Endothelial cell of umbilical vein (primary cell): ENCODE data around the gene ZNF709. TPM values are rescaled to one million over a fixed set of nuclear protein-coding genes. Genes with fewer than 3 reads are reported as not detected.

ENCODE experiments used
- BruUV-seq: library from RNA; stranded (reverse); fragments of 400-500 nt; replicated peaks from 2 replicates; lab custom pipeline; 2021; lab: Mats Ljungman, UMichigan
- CTCF ChIA-PET: fragments of 300-600, 350-600 bp; sonication (Branson Sonifier 250); formaldehyde crosslinking; loops from one replicate; lab custom pipeline; 2021; ENCODE audit warnings: antibody characterized with exemption, inconsistent platforms; lab: Charles Lee
- POLR2A ChIA-PET: fragments of 300-600, 350-600 bp; sonication (Branson Sonifier 250); formaldehyde crosslinking; loops from one replicate; lab custom pipeline; 2021; ENCODE audit warnings: antibody characterized with exemption, inconsistent platforms; lab: Charles Lee
- DNase-seq: peaks from one replicate; pipeline ENCODE4 v3.0.0-alpha.2; 2011; ENCODE audit warnings: low read depth, low spot score
- FAIRE-seq: peaks from 2 replicates; lab custom pipeline; 2011; peaks lifted over from hg19 to GRCh38; lab: Jason Lieb, UNC
- H2AFZ ChIP-seq: 2 replicates; pipeline ENCODE4 v1.6.0; 2012; ENCODE audit warnings: low read depth, low read length, control low read depth, inconsistent platforms
- H3K27ac ChIP-seq: 2 replicates; pipeline ENCODE4 v1.5.1; 2011; ENCODE audit warnings: low read depth, mild to moderate bottlenecking, control low read depth, low read length, moderate library complexity; ENCODE audit not compliant: insufficient read depth
- H3K27me3 ChIP-seq, 2 experiments: 2 replicates each; pipeline versions ENCODE4 v1.6.0 to v1.6.1; 2011; ENCODE audit warnings: low read length in 2 of 2, mixed read lengths in 1 of 2; ENCODE audit not compliant: control insufficient read depth in 2 of 2, insufficient read depth in 2 of 2
- H3K36me3 ChIP-seq, 2 experiments: 2 replicates in 1 of 2; 3 replicates in 1 of 2; pipeline ENCODE4 v1.5.1; 2011; ENCODE audit warnings: low read length in 2 of 2, mild to moderate bottlenecking in 1 of 2, moderate library complexity in 1 of 2; ENCODE audit not compliant: control insufficient read depth in 2 of 2, insufficient read depth in 2 of 2; ENCODE audit errors: extremely low read depth in 1 of 2
- H3K4me1 ChIP-seq: 3 replicates; pipeline ENCODE4 v1.5.1; 2011; ENCODE audit warnings: mild to moderate bottlenecking, low read length; ENCODE audit not compliant: control insufficient read depth, insufficient read depth; ENCODE audit errors: extremely low read depth
- H3K4me2 ChIP-seq: 2 replicates; pipeline ENCODE4 v1.6.1; 2011; ENCODE audit warnings: low read length, control low read depth, mixed read lengths; ENCODE audit not compliant: insufficient read depth
- H3K4me3 ChIP-seq, 3 experiments: fragments of 200-600 bp in 1 of 3; sonication (generic), shearing (Covaris generic) in 1 of 3; replicated peaks in 1 of 3; 2 replicates each; pipeline ENCODE4 v1.5.1; 2011 to 2016; ENCODE audit warnings: control low read depth in 3 of 3, low read length in 3 of 3, mild to moderate bottlenecking in 2 of 3, inconsistent platforms in 1 of 3, low read depth in 1 of 3, moderate library complexity in 1 of 3; ENCODE audit not compliant: insufficient read depth in 1 of 3
- H3K79me2 ChIP-seq: 2 replicates; pipeline ENCODE4 v1.6.0; 2012; ENCODE audit warnings: low read length, inconsistent platforms; ENCODE audit not compliant: control insufficient read depth, insufficient read depth
- H3K9ac ChIP-seq: replicated peaks from 2 replicates; pipeline ENCODE3; 2011; ENCODE audit warnings: low read length, control low read depth; ENCODE audit not compliant: insufficient read depth; ENCODE audit errors: extremely low read depth
- H3K9me1 ChIP-seq: replicated peaks from 3 replicates; pipeline ENCODE4 v1.6.0; 2011; ENCODE audit warnings: mild to moderate bottlenecking, low read length; ENCODE audit not compliant: control insufficient read depth, insufficient read depth; ENCODE audit errors: extremely low read depth
- H3K9me3 ChIP-seq: replicated peaks from 2 replicates; pipeline ENCODE4 v1.5.1; 2012; ENCODE audit warnings: low read length, inconsistent platforms; ENCODE audit not compliant: control insufficient read depth, insufficient read depth
- H4K20me1 ChIP-seq: replicated peaks from 2 replicates; pipeline ENCODE3; 2011; ENCODE audit warnings: mild to moderate bottlenecking, low read length; ENCODE audit not compliant: control insufficient read depth, insufficient read depth; ENCODE audit errors: extremely low read depth
- EZH2 ChIP-seq: IDR thresholded peaks from 2 replicates; pipeline ENCODE4 v1.6.1; 2012; ENCODE audit warnings: borderline replicate concordance, low read depth, mild to moderate bottlenecking, moderate library complexity, low read length, inconsistent platforms; ENCODE audit not compliant: severe bottlenecking
- FOS ChIP-seq: IDR thresholded peaks from 2 replicates; pipeline ENCODE4 v1.6.1; 2011; ENCODE audit warnings: mild to moderate bottlenecking, low read length, moderate library complexity, borderline replicate concordance; ENCODE audit not compliant: insufficient read depth
- GATA2 ChIP-seq: IDR thresholded peaks from 2 replicates; pipeline ENCODE4 v1.7.0; 2011; ENCODE audit warnings: low read depth, mild to moderate bottlenecking, moderate library complexity, mixed read lengths, low read length; ENCODE audit not compliant: insufficient read length, insufficient read depth
- JUN ChIP-seq: IDR thresholded peaks from 2 replicates; pipeline ENCODE4 v1.6.1; 2011; ENCODE audit warnings: borderline replicate concordance, low read depth; ENCODE audit not compliant: insufficient read length, insufficient read depth
- MYC ChIP-seq: IDR thresholded peaks from one replicate; pipeline ENCODE4 v1.6.1; 2011; ENCODE audit warnings: mild to moderate bottlenecking, low read depth, low read length
- POLR2A ChIP-seq: IDR thresholded peaks from 2 replicates; pipeline ENCODE4 v1.6.1; 2012; ENCODE audit warnings: low read depth, mild to moderate bottlenecking, control low read depth, low read length
- POLR2AphosphoS5 ChIP-seq: IDR thresholded peaks from 2 replicates; pipeline ENCODE4 v1.6.1; 2012; ENCODE audit warnings: low read depth, mild to moderate bottlenecking, control low read depth, low read length, moderate library complexity; ENCODE audit not compliant: insufficient read depth
- dilution Hi-C: fragments of 300-500 bp; cut with MboI; formaldehyde crosslinking; loops from one replicate; pipeline ENCODE4 v1.15.0; 2019; ENCODE audit warnings: low sequenced_read_pairs; ENCODE audit not compliant: extremely low pct_ligation_motif_present
- intact Hi-C: fragments of 100-400 bp; cut with micrococcal nuclease; formaldehyde crosslinking; loops from one replicate; pipeline ENCODE4 v1.10.0; 2022
- polyA plus RNA-seq, 4 experiments: library from polyadenylated mRNA; depleted of rRNA in 3 of 4; stranded (reverse) in 3 of 4; unstranded in 1 of 4; fragments of >200 nt; gene quantifications; 2 replicates each; pipeline versions ENCODE4 v1.2.1 to v1.2.3, GENCODE V29; 2011 to 2012; ENCODE audit warnings: missing spikeins in 1 of 4
- small RNA-seq: library from RNA; depleted of rRNA; stranded (forward); fragments of <200 nt; gene quantifications from one replicate; pipeline ENCODE3, GENCODE V24; 2012; ENCODE audit warnings: low replicate concordance, low read depth; ENCODE audit not compliant: insufficient read depth, insufficient read length
- total RNA-seq: library from RNA; stranded (reverse); gene quantifications from 2 replicates; pipeline ENCODE4 v1.2.3, GENCODE V29; 2021
- TF ChIP-seq, protein P1 (sequence below): IDR thresholded peaks from 2 replicates; pipeline ENCODE4 v1.6.1; 2011; ENCODE audit not compliant: insufficient read depth, insufficient read length
- TF ChIP-seq, protein P2 (sequence below), 2 donors: IDR thresholded peaks; 1 replicate in 1 of 2; 2 replicates in 1 of 2; pipeline ENCODE4 v1.5.1; 2011; ENCODE audit warnings: low read length in 2 of 2, mild to moderate bottlenecking in 2 of 2, moderate library complexity in 2 of 2, control low read depth in 1 of 2, inconsistent platforms in 1 of 2, low read depth in 1 of 2; ENCODE audit not compliant: insufficient read depth in 1 of 2; ENCODE audit errors: extremely low read depth in 1 of 2

ZNF709 gene
- total and polyA plus RNA-seq, 2 donors (not counting 3 experiments of a cell fraction or from before 2014, with no cell fraction given): 0.65 to 1.8 TPM

DNA sequence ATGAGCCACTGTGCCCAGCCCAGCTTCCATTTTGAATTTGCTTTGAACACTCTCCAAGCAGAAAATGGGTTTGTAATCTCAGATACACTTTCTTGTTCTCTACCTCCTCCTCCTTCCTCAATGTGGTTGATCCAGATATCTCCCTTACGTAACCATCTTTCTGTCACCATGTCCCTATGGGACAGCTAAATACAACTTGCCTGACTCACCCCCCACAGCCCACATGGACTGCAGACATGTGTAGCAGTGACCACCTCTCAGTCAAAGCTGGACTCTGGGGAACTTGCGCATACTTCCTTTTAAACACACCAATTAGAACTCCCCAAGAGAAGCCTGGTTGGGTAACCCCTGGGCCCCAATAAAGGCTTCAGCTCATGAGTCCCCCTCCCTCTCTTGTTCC lies 72.7 kb downstream of the ZNF709 start:
- dilution Hi-C loops: no loop called here
- DNase-seq (no peak), FAIRE-seq (no peak)
- Histone ChIP-seq H3K36me3 (no peaks in the 10 kb centered on the region), H3K9me1 (no peaks in the 10 kb centered on the region), H3K9ac (no peak overlapping the region), H3K79me2 (no peaks in the 10 kb centered on the region), H3K27me3 (no peaks in the 10 kb centered on the region), H2AFZ (no peak overlapping the region), H3K4me2 (no peak overlapping the region), H3K4me3 (no peak overlapping the region), H3K4me1 (no peaks in the 10 kb centered on the region), H3K9me3 (no peaks in the 10 kb centered on the region), H3K27ac (no peak overlapping the region), H4K20me1 (no peaks in the 10 kb centered on the region)
- intact Hi-C loops: no loop called here
- POLR2A ChIA-PET: no interaction called here
- BruUV-seq: no TSS peak
- TF ChIP-seq POLR2A (no peak), GATA2 (no peak), FOS (no peak), JUN (no peak), EZH2 (no peak), MYC (no peak), POLR2AphosphoS5 (no peak)
- TF ChIP-seq, protein P1, sequence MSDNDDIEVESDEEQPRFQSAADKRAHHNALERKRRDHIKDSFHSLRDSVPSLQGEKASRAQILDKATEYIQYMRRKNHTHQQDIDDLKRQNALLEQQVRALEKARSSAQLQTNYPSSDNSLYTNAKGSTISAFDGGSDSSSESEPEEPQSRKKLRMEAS: no peak
- TF ChIP-seq, protein P2, sequence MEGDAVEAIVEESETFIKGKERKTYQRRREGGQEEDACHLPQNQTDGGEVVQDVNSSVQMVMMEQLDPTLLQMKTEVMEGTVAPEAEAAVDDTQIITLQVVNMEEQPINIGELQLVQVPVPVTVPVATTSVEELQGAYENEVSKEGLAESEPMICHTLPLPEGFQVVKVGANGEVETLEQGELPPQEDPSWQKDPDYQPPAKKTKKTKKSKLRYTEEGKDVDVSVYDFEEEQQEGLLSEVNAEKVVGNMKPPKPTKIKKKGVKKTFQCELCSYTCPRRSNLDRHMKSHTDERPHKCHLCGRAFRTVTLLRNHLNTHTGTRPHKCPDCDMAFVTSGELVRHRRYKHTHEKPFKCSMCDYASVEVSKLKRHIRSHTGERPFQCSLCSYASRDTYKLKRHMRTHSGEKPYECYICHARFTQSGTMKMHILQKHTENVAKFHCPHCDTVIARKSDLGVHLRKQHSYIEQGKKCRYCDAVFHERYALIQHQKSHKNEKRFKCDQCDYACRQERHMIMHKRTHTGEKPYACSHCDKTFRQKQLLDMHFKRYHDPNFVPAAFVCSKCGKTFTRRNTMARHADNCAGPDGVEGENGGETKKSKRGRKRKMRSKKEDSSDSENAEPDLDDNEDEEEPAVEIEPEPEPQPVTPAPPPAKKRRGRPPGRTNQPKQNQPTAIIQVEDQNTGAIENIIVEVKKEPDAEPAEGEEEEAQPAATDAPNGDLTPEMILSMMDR (IDR thresholded peaks at IDR 0.05; ENCODE audit: extremely low read depth in 1 of 2, insufficient read depth in 1 of 2, low read depth in 1 of 2, low read length in 2 of 2): no peak
- CTCF ChIA-PET: no interaction called here

Small RNAs within 50 kb of the gene (small RNA-seq; reads per million reads assigned to genes)
- gene MTCO1P27 (not detected), gene PPIAP20 (not detected)

Other genes starting within 250 kb of the ZNF709 start
- 5.2 and 7.4 TPM in 2 replicates for gene ZNF44, start 189.9 kb downstream of the ZNF709 start, total RNA-seq
- gene ZNF44, start 189.9 kb downstream of the ZNF709 start, polyA plus RNA-seq: 2.0 and 2.1 TPM in 2 replicates
- 0.44 and 1.1 TPM in 2 replicates for gene ZNF563, start 151.2 kb downstream of the ZNF709 start, total RNA-seq
- 0.16 and 0.35 TPM in 2 replicates for gene ZNF563, start 151.2 kb downstream of the ZNF709 start, polyA plus RNA-seq
- gene ZNF442, start 119.1 kb downstream of the ZNF709 start, total RNA-seq: 0.39 and 0.93 TPM in 2 replicates
- gene ZNF442, start 119.1 kb downstream of the ZNF709 start, polyA plus RNA-seq: 0.11 and 0.21 TPM in 2 replicates
- gene ZNF799, start 83.5 kb downstream of the ZNF709 start, total RNA-seq: 2.7 and 3.0 TPM in 2 replicates
- gene ZNF799, start 83.5 kb downstream of the ZNF709 start, polyA plus RNA-seq: 0.64 and 1.0 TPM in 2 replicates
- 3.2 and 3.4 TPM in 2 replicates for gene ZNF443, start 43.8 kb downstream of the ZNF709 start, total RNA-seq
- gene ZNF443, start 43.8 kb downstream of the ZNF709 start, polyA plus RNA-seq: 0.48 and 0.65 TPM in 2 replicates
- 6.5 and 7.1 TPM in 2 replicates for gene ZNF564, start 66.7 kb upstream of the ZNF709 start, total RNA-seq
- gene ZNF564, start 66.7 kb upstream of the ZNF709 start, polyA plus RNA-seq: 1.0 and 1.5 TPM in 2 replicates
- 5.7 and 6.3 TPM in 2 replicates for gene ZNF490, start 126.0 kb upstream of the ZNF709 start, total RNA-seq
- 0.89 and 1.4 TPM in 2 replicates for gene ZNF490, start 126.0 kb upstream of the ZNF709 start, polyA plus RNA-seq
- gene ZNF791, start 126.1 kb upstream of the ZNF709 start, total RNA-seq: 19.9 and 21.8 TPM in 2 replicates
- 6.4 and 8.3 TPM in 2 replicates for gene ZNF791, start 126.1 kb upstream of the ZNF709 start, polyA plus RNA-seq
- gene MAN2B1, start 181.9 kb upstream of the ZNF709 start, total RNA-seq: 73.0 and 76.8 TPM in 2 replicates
- gene MAN2B1, start 181.9 kb upstream of the ZNF709 start, polyA plus RNA-seq: 64.4 and 70.3 TPM in 2 replicates
- gene WDR83, start 182.0 kb upstream of the ZNF709 start, total RNA-seq: 10.9 and 11.8 TPM in 2 replicates
- gene WDR83, start 182.0 kb upstream of the ZNF709 start, polyA plus RNA-seq: 10.5 and 11.0 TPM in 2 replicates
- 68.4 and 77.4 TPM in 2 replicates for gene DHPS, start 197.1 kb upstream of the ZNF709 start, total RNA-seq
- 80.6 and 90.1 TPM in 2 replicates for gene DHPS, start 197.1 kb upstream of the ZNF709 start, polyA plus RNA-seq
- not detected in 2 replicates for gene GNG14, start 203.2 kb upstream of the ZNF709 start, total RNA-seq
- not detected in 2 replicates for gene GNG14, start 203.2 kb upstream of the ZNF709 start, polyA plus RNA-seq
- 11.6 and 12.4 TPM in 2 replicates for gene FBXW9, start 211.8 kb upstream of the ZNF709 start, total RNA-seq
- 19.3 and 26.4 TPM in 2 replicates for gene FBXW9, start 211.8 kb upstream of the ZNF709 start, polyA plus RNA-seq
- gene TNPO2, start 239.1 kb upstream of the ZNF709 start, total RNA-seq: 84.6 and 94.5 TPM in 2 replicates
- gene TNPO2, start 239.1 kb upstream of the ZNF709 start, polyA plus RNA-seq: 98.8 and 104 TPM in 2 replicates
- 208 and 213 TPM in 2 replicates for gene TRIR, start 249.9 kb upstream of the ZNF709 start, total RNA-seq
- 240 and 263 TPM in 2 replicates for gene TRIR, start 249.9 kb upstream of the ZNF709 start, polyA plus RNA-seq